SK-N-SH (cell line): ENCODE results near the gene SLAMF9. TPM values are rescaled to one million over a fixed set of nuclear protein-coding genes. Genes with fewer than 3 reads are reported as not detected.

Experiments used
- CTCF ChIA-PET: fragments of 300-600, 350-600 bp; formaldehyde crosslinking; extraction: SDS; loops from one replicate; lab custom pipeline; 2021; lab: Yijun Ruan, JAX
- POLR2A ChIA-PET: fragments of 350-600 bp; sonication (Branson Sonifier 250); formaldehyde crosslinking; extraction: SDS; loops from one replicate; lab custom pipeline; 2020; ENCODE audit warnings: antibody characterized with exemption, inconsistent platforms; lab: Yijun Ruan, JAX
- DNase-seq: peaks from one replicate; pipeline ENCODE4 v3.0.0; 2012
- H2AFZ ChIP-seq: fragments of 200-600 bp; sonication (generic); 2 replicates; pipeline ENCODE4 v1.8.1; 2016; ENCODE audit warnings: antibody characterized with exemption, mild to moderate bottlenecking, low read depth
- H3F3A ChIP-seq: fragments of 200-600 bp; sonication (generic); replicated peaks from 2 replicates; pipeline ENCODE3; 2016; ENCODE audit warnings: antibody characterized with exemption, mild to moderate bottlenecking; ENCODE audit not compliant: insufficient read depth
- H3K27ac ChIP-seq, 2 experiments: fragments of 200-500 bp in 1 of 2; fragments of 200-600 bp in 1 of 2; sonication (Bioruptor generic) in 1 of 2; sonication (generic), shearing (Covaris generic) in 1 of 2; 2 replicates each; pipeline versions ENCODE4 v1.5.1 to v1.6.1; 2014 to 2016; ENCODE audit warnings: low read depth in 2 of 2, inconsistent platforms in 1 of 2, low read length in 1 of 2, mild to moderate bottlenecking in 1 of 2, mixed read lengths in 1 of 2
- H3K27me3 ChIP-seq: fragments of 200-600 bp; sonication (generic), shearing (Covaris generic); 2 replicates; pipeline ENCODE4 v1.6.1; 2016; ENCODE audit warnings: mixed run types; ENCODE audit not compliant: insufficient read depth
- H3K36me3 ChIP-seq, 2 experiments: fragments of 200-500 bp in 1 of 2; fragments of 200-600 bp in 1 of 2; sonication (Bioruptor generic) in 1 of 2; sonication (generic) in 1 of 2; replicated peaks in 1 of 2; 2 replicates each; pipeline versions ENCODE3 to v1.5.1; 2014 to 2016; ENCODE audit warnings: low read length in 1 of 2, mild to moderate bottlenecking in 1 of 2; ENCODE audit not compliant: insufficient read depth in 2 of 2, control insufficient read depth in 1 of 2
- H3K4me1 ChIP-seq, 2 experiments: fragments of 200-500 bp in 1 of 2; fragments of 200-600 bp in 1 of 2; sonication (Bioruptor generic) in 1 of 2; sonication (generic), shearing (Covaris generic) in 1 of 2; 2 replicates each; pipeline versions ENCODE4 v1.5.1 to v1.6.1; 2014 to 2016; ENCODE audit warnings: low read depth in 1 of 2, low read length in 1 of 2, mixed run types in 1 of 2; ENCODE audit not compliant: insufficient read depth in 2 of 2, control insufficient read depth in 1 of 2
- H3K4me2 ChIP-seq: fragments of 200-600 bp; sonication (generic), shearing (Covaris generic); 2 replicates; pipeline ENCODE4 v1.6.1; 2017; ENCODE audit warnings: mixed run types
- H3K4me3 ChIP-seq, 2 experiments: fragments of 200-500 bp in 1 of 2; fragments of 200-600 bp in 1 of 2; sonication (Bioruptor generic) in 1 of 2; sonication (generic), shearing (Covaris generic) in 1 of 2; 2 replicates each; pipeline versions ENCODE4 v1.5.1 to v1.8.1; 2014 to 2016; ENCODE audit warnings: low read depth in 2 of 2, inconsistent platforms in 1 of 2, low read length in 1 of 2, mild to moderate bottlenecking in 1 of 2, mixed read lengths in 1 of 2, moderate library complexity in 1 of 2
- H3K79me2 ChIP-seq: fragments of 200-600 bp; sonication (generic); 2 replicates; pipeline ENCODE4 v1.8.1; 2017; ENCODE audit warnings: mild to moderate bottlenecking; ENCODE audit not compliant: insufficient read depth
- H3K9ac ChIP-seq: fragments of 200-600 bp; sonication (generic); 2 replicates; pipeline ENCODE4 v1.6.1; 2017; ENCODE audit warnings: mixed run types
- H3K9me2 ChIP-seq: fragments of 200-600 bp; sonication (generic); 2 replicates; pipeline ENCODE4 v1.6.1; 2017; ENCODE audit warnings: mixed run types
- H3K9me3 ChIP-seq: fragments of 200-600 bp; sonication (generic); 2 replicates; pipeline ENCODE4 v1.6.1; 2017; ENCODE audit warnings: mixed run types, mild to moderate bottlenecking, moderate library complexity
- H4K20me1 ChIP-seq: fragments of 200-600 bp; sonication (generic); 2 replicates; pipeline ENCODE4 v1.6.1; 2017; ENCODE audit warnings: mild to moderate bottlenecking, mixed run types; ENCODE audit not compliant: insufficient read depth
- CTCF ChIP-seq: fragments of 200-600 bp; sonication (generic); IDR thresholded peaks from 2 replicates; pipeline ENCODE4 v1.6.1; 2017; ENCODE audit warnings: antibody characterized with exemption, mild to moderate bottlenecking, moderate library complexity
- ELF1 ChIP-seq: IDR thresholded peaks from 2 replicates; pipeline ENCODE4 v1.4.0; 2012
- EZH2phosphoT487 ChIP-seq: fragments of 200-600 bp; sonication (generic); IDR thresholded peaks from 2 replicates; pipeline ENCODE4 v1.6.1; 2017; ENCODE audit warnings: low read depth, mixed run types, mild to moderate bottlenecking, antibody characterized with exemption, moderate library complexity, borderline replicate concordance
- FOSL2 ChIP-seq: IDR thresholded peaks from 2 replicates; pipeline ENCODE4 v1.4.0; 2012; ENCODE audit warnings: low read depth, mild to moderate bottlenecking, moderate library complexity, borderline replicate concordance
- FOXJ3 ChIP-seq: sonication (generic); formaldehyde crosslinking; IDR thresholded peaks from 2 replicates; pipeline ENCODE4 v1.5.1; 2020; ENCODE audit warnings: mild to moderate bottlenecking, missing genetic modification reagents
- GABPA ChIP-seq: IDR thresholded peaks from 2 replicates; pipeline ENCODE4 v1.4.0; 2012; ENCODE audit warnings: low read depth, mild to moderate bottlenecking
- GATA2 ChIP-seq: sonication (generic); formaldehyde crosslinking; IDR thresholded peaks from 2 replicates; pipeline ENCODE4 v1.5.0; 2020; ENCODE audit warnings: mild to moderate bottlenecking, missing genetic modification reagents
- JUND ChIP-seq: IDR thresholded peaks from 2 replicates; pipeline ENCODE4 v1.4.0; 2012
- MXI1 ChIP-seq: IDR thresholded peaks from 2 replicates; pipeline ENCODE4 v1.6.1; 2012; ENCODE audit warnings: mild to moderate bottlenecking, low read depth, low read length, improper control_type of control experiment
- NFIC ChIP-seq: IDR thresholded peaks from 2 replicates; pipeline ENCODE4 v1.4.0; 2012; ENCODE audit warnings: borderline replicate concordance
- RCOR1 ChIP-seq: fragments of 150-350 bp; IDR thresholded peaks from 2 replicates; pipeline ENCODE4 v1.6.1; 2017; ENCODE audit warnings: antibody characterized with exemption, low read length
- RFX5 ChIP-seq: IDR thresholded peaks from 2 replicates; pipeline ENCODE4 v1.6.1; 2012; ENCODE audit warnings: mild to moderate bottlenecking, improper control_type of control experiment, low read length
- SIN3A ChIP-seq: IDR thresholded peaks from 2 replicates; pipeline ENCODE4 v1.6.1; 2012; ENCODE audit warnings: low read depth, mild to moderate bottlenecking, low read length, moderate library complexity, borderline replicate concordance
- TEAD4 ChIP-seq: IDR thresholded peaks from 2 replicates; pipeline ENCODE4 v1.4.0; 2012; ENCODE audit warnings: mild to moderate bottlenecking, borderline replicate concordance; ENCODE audit not compliant: insufficient read depth
- YY1 ChIP-seq: IDR thresholded peaks from 2 replicates; pipeline ENCODE4 v1.4.0; 2012; ENCODE audit warnings: low read depth, mild to moderate bottlenecking
- WGBS: methylation state at CpG from one replicate; pipeline ENCODE4 v1.1.6; 2017; ENCODE audit warnings: low lambda C conversion rate; 5-methylcytosine and 5-hydroxymethylcytosine counted together
- polyA plus RNA-seq, 3 experiments: library from polyadenylated mRNA; depleted of rRNA; stranded (reverse); fragments of >200 nt; gene quantifications; 2 replicates each; pipeline ENCODE4 v1.2.3, GENCODE V29; 2012
- TF ChIP-seq, protein P1 (sequence below): IDR thresholded peaks from 2 replicates; pipeline ENCODE4 v1.6.1; 2012; ENCODE audit warnings: mild to moderate bottlenecking, low read depth, low read length, moderate library complexity
- TF ChIP-seq, protein P2 (sequence below): fragments of 150-350 bp; IDR thresholded peaks from 2 replicates; pipeline ENCODE4 v1.6.1; 2017; ENCODE audit warnings: antibody characterized with exemption, low read length, low read depth, borderline replicate concordance

SLAMF9 gene
- polyA plus RNA-seq, 1 of the 3 experiments (the other 2 are of a cell fraction) = 0.12 TPM

DNA sequence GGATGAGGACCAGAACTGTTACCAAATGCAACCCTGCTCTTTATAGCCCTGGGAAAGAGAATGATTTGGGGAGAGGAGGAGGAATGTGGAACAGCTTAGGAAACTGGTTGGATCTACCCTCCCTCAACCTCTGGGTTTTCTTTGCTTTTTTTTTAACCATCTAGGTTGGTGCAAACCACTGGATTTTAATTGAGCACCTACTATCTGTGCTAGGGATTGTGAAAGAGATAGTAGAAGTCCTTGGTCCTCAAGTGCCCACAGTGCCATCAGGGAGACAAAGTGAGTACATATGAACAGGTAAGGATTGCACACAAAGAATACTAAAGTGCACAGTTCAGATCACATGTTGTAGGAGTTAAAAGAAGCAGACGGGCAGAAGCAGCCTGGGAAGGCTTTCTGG is 33.4 kb downstream of the SLAMF9 start:
- POLR2A ChIA-PET = no interaction called here
- H3K79me2 ChIP-seq = peaks cover 77% of the 10 kb centered on the region
- H3K9ac ChIP-seq = no peak overlapping the region
- DNase-seq = no peak
- H3K9me2 ChIP-seq = no peaks in the 10 kb centered on the region
- no peak overlapping the region for H3K4me2 ChIP-seq
- H4K20me1 ChIP-seq = peaks cover 58% of the 10 kb centered on the region
- WGBS = 88% methylated on average over 1 of the region's 1 CpG
- no peak overlapping the region for H3K4me3 ChIP-seq
- TF ChIP-seq, protein P1, sequence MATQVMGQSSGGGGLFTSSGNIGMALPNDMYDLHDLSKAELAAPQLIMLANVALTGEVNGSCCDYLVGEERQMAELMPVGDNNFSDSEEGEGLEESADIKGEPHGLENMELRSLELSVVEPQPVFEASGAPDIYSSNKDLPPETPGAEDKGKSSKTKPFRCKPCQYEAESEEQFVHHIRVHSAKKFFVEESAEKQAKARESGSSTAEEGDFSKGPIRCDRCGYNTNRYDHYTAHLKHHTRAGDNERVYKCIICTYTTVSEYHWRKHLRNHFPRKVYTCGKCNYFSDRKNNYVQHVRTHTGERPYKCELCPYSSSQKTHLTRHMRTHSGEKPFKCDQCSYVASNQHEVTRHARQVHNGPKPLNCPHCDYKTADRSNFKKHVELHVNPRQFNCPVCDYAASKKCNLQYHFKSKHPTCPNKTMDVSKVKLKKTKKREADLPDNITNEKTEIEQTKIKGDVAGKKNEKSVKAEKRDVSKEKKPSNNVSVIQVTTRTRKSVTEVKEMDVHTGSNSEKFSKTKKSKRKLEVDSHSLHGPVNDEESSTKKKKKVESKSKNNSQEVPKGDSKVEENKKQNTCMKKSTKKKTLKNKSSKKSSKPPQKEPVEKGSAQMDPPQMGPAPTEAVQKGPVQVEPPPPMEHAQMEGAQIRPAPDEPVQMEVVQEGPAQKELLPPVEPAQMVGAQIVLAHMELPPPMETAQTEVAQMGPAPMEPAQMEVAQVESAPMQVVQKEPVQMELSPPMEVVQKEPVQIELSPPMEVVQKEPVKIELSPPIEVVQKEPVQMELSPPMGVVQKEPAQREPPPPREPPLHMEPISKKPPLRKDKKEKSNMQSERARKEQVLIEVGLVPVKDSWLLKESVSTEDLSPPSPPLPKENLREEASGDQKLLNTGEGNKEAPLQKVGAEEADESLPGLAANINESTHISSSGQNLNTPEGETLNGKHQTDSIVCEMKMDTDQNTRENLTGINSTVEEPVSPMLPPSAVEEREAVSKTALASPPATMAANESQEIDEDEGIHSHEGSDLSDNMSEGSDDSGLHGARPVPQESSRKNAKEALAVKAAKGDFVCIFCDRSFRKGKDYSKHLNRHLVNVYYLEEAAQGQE = no peak
- TF ChIP-seq YY1 = no peak
- TF ChIP-seq JUND = no peak
- no peak for TF ChIP-seq SIN3A
- TF ChIP-seq GATA2 (CRISPR knock-in tag) = no peak
- no peak for TF ChIP-seq EZH2phosphoT487
- TF ChIP-seq ELF1 = no peak
- no peak for TF ChIP-seq RFX5
- no peak for TF ChIP-seq MXI1
- no peak for TF ChIP-seq GABPA
- no peak for TF ChIP-seq NFIC
- H3F3A ChIP-seq = peaks cover 47% of the 10 kb centered on the region
- no peak overlapping the region; the same call in 1 of the 2 replicates for H2AFZ ChIP-seq
- no peaks in the 10 kb centered on the region for H3K27me3 ChIP-seq
- CTCF ChIA-PET = interaction anchor here (1.2 to 22.3 kb wide), 6 partner anchors 12 to 121 kb away, joined by 3 to 460 read pairs (median 12); no protein-coding TSS in a partner anchor
- no peaks in the 10 kb centered on the region for H3K9me3 ChIP-seq
- peak overlapping the region in 1 of 2 experiments; percentile 97; a peak in 2 of 4 replicates for H3K27ac ChIP-seq
- peaks cover 25 to 35% of the 10 kb centered on the region in 2 experiments for H3K36me3 ChIP-seq
- H3K4me1 ChIP-seq = peaks cover 39 to 54% of the 10 kb centered on the region in 2 experiments

- H3K9me2 ChIP-seq = no peaks in the 10 kb centered on the region
- WGBS = 99% methylated on average over 10 of the region's 10 CpGs
- H3K36me3 ChIP-seq = peaks cover 25 to 35% of the 10 kb centered on the region in 2 experiments
- H3K27ac ChIP-seq = peak overlapping the region in 1 of 2 experiments; percentile 97; a peak in 2 of 4 replicates
- peaks cover 73% of the 10 kb centered on the region for H3K79me2 ChIP-seq
- no peak overlapping the region for H2AFZ ChIP-seq
- TF ChIP-seq, protein P2, sequence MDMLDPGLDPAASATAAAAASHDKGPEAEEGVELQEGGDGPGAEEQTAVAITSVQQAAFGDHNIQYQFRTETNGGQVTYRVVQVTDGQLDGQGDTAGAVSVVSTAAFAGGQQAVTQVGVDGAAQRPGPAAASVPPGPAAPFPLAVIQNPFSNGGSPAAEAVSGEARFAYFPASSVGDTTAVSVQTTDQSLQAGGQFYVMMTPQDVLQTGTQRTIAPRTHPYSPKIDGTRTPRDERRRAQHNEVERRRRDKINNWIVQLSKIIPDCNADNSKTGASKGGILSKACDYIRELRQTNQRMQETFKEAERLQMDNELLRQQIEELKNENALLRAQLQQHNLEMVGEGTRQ = no peak
- TF ChIP-seq NFIC (no peak), ELF1 (no peak), RCOR1 (no peak), CTCF (no peak), FOSL2 (no peak), TEAD4 (no peak), SIN3A (no peak), MXI1 (no peak), FOXJ3 (CRISPR knock-in tag) (no peak)
- TF ChIP-seq, protein P1 = no peak
- TF ChIP-seq, all 33 proteins: peak for 0
- ChIA-PET CTCF (interaction anchor here (1.3 to 22.3 kb wide), 4 partner anchors 13 to 121 kb away, joined by 4 to 460 read pairs (median 18); no protein-coding TSS in a partner anchor), POLR2A (no interaction called here)
- H3K9ac ChIP-seq = no peak overlapping the region
- H3F3A ChIP-seq = peaks cover 51% of the 10 kb centered on the region
- peaks cover 58% of the 10 kb centered on the region for H4K20me1 ChIP-seq
- no peak overlapping the region for H3K4me2 ChIP-seq
- H3K4me1 ChIP-seq = peaks cover 41 to 54% of the 10 kb centered on the region in 2 experiments
- DNase-seq = no peak
- H3K9me3 ChIP-seq = no peaks in the 10 kb centered on the region
- no peaks in the 10 kb centered on the region for H3K27me3 ChIP-seq
- H3K4me3 ChIP-seq = no peak overlapping the region
Measured at GRCh38 chr1:159920202-159920601, 33.8 kb downstream of the SLAMF9 start.
